GM19455 (cell line): Measurements from ENCODE around the gene SPG7.
"Not testable (repeated sequence)": the region's sequence is repeated elsewhere in the genome, so short reads cannot be mapped to it uniquely, and the experiment has no call there.

Source experiments
- ATAC-seq: cut with Tn5 transposase; IDR thresholded peaks from one replicate; pipeline ENCODE4 v1.9.1; 2021; ENCODE audit not compliant: unreplicated experiment

SPG7 gene

GRCh38 chr16:89575247-89576152 is 67.3 kb downstream of the SPG7 start, which contains the start of gene CPNE7:
CPNE7 (plus strand) TSS chr16:89575758; CDS start chr16:89575898, 140 bp downstream.
- ATAC-seq, result no peak

GRCh38 chr16:89576153-89577054 is 68.2 kb downstream of the SPG7 start:
- no peak for ATAC-seq

DNA sequence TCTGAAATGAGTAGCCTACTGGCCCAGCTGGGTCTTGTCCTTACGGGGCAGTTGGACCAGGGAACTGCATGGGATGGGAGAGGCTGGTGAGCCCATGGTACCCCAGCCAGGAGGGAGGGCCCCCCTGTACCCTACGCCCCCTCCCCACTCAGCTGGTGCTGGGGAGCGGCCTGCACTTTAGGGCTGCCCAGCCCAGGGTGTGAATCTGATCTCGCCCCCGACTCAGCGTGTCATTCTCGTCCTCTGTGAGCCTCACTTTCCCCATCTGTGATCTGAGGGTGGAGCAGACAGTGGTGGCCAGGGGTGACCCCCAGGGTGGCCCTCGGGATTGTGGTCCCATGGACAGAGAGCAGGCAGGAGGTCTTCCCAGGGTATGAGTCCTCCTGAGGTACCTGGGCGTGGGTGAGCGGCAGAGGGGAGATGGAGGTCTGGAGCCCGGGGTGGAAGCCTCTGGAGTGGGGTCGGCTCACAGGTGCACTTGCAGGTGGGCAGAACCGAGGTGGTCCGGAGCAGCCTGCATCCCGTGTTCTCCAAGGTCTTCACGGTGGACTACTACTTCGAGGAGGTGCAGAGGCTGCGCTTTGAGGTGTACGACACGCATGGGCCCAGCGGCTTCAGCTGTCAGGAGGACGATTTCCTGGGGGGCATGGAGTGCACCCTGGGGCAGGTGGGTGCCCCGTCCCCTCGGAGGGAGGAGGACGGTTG is 69.0 kb downstream of the SPG7 start:
- ATAC-seq, result no peak

GRCh38 chr16:89579351-89579750 is 71.1 kb downstream of the SPG7 start:
- ATAC-seq, result no peak

DNA sequence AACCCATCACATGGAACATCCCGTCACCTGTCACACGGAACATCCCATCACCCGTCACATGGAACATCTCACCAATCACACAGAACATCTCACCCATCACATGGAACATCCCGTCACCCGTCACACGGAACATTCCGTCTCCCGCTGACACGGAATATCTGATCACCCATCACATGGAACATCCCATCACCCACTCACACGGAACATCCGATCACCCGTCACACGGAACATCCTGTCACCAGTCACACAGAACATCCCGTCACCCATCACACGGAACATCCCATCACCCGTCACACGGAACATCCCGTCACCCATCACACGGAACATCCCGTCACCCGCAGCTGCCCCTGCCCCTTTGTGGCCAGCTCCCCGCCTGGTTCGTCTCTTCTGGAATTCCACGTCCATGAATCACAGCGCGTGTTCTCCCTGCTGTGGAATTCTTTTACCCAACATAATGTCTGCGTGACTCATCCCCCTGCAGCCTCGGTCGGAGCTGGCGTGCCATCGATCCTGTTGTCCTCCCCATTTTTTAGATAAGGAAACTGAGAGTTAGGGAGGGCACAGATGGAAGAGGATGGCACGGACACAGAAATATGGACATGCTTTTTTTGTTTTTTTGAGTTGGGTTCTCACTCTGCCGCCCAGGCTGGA is 73.0 kb downstream of the SPG7 start:
- ATAC-seq, result no peak

DNA sequence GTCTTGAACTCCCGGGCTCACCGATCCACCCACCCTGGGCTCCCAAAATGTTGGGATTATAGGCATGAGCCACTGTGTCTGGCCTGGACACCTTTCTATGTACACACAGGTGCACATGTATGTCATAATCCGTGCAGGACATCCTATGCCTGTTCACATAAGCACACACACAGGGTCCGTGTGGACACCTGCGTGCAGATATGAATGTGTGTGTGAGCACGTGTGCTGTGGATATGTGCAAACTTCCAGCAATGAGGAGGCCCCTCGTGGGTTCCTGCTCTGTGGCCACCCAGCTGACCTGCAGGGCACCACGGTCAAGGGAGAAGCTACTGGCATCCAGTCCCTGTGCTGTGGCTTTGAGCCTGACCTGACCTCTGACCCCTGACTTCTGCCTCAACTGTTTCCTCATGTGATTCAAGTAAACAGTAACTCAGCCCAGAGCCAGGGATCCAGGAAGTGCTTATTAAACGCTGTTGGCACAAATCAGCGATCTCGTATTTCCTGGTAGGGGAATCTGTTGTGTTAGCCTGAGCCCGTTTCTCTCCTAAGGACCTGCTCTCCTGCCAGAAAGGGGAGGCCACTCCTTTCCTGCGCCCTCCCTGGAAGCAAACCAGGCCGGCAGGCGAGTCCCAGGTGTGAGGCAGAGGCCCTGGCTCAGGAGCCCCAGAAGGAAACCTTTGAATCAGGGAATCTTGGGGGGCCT is 73.8 kb downstream of the SPG7 start:
- ATAC-seq, result no peak

DNA sequence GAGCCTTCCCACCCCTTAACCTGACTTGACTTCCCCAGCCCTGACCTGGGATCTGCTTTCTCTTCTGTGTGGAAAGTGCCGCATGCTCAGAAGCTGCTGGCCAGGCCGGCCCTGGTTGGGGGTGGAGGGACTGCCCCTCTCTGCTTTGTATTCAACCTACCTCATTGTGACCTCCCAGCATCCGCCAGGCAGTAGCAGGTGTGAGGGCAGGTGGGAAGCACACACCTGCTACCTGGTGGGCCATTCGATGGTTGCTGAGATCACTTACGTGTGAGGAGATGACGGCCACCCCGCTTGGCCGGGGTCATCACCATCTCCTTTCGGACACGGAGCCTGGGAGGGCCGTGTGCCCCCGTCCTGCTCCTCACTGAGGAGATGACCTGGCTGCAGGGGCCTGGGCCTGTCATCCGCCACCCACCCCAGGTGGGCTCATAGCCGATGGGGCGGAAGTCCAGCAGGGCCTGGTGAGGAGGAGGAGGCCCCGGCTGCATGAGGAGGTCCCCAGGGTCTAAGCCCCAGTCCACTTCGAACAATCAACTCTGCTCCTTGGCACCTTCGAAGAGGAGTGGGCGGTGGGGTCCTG is 74.5 kb downstream of the SPG7 start:
- no peak for ATAC-seq

- ATAC-seq, result no peak
Measured at GRCh38 chr16:89583197-89583894, 75.1 kb downstream of the SPG7 start.

GRCh38 chr16:89583895-89584644 is 75.9 kb downstream of the SPG7 start:
- no peak for ATAC-seq

GRCh38 chr16:89584768-89585549 is 76.8 kb downstream of the SPG7 start:
- ATAC-seq, result no peak

DNA sequence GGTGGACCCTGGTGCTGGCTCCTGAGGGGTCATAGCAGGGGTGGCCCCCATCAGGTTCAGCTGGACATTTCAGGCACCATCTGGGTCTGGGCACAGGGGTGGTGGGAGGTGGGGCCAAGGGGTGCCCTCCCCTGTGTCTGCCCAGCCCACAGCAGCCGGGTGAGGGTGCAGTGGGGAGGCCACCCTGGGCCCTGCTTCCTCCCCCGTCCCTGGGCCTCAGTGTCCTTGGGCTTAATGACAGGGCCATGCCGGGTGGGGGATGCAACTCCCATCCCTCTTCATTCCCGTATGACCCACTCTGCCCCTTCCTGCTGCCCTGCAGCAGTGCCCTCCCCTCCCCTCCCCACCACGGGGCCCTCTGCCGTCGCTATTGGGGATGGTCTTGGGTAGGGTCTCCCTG is 78.0 kb downstream of the SPG7 start:
- ATAC-seq, result no peak

DNA sequence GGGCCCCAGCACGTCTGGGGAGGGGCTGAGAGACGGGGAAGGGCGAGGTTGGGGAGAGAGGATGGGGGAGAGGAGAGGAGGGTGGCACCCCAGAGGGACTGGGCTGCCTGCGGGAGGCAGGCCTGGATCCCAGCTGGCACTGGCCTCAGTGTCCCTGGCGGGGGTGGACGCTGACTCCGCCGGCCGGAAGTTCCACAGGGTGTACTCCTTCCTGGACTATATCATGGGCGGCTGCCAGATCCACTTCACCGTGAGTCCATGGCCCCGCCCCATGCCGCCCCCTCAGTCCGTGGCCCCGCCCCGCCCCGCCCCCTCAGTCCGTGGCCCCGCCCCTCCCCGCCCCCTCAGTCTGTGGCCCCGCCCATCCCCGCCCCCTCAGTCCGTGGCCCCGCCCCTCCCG is 78.7 kb downstream of the SPG7 start:
- no peak for ATAC-seq

DNA sequence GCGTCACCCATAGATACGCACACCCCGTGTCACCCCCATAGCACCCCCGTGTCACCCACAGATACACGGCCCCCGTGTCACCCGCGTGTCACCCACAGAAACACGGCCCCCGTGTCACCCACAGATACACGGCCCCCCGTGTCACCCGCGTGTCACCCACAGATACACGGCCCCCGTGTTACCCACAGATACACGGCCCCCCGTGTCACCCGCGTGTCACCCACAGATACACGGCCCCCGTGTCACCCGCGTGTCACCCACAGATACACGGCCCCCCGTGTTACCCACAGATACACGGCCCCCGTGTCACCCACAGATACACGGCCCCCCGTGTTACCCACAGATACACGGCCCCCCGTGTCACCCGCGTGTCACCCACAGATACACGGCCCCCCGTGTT is 79.5 kb downstream of the SPG7 start:
- not testable (repeated sequence) for ATAC-seq

DNA sequence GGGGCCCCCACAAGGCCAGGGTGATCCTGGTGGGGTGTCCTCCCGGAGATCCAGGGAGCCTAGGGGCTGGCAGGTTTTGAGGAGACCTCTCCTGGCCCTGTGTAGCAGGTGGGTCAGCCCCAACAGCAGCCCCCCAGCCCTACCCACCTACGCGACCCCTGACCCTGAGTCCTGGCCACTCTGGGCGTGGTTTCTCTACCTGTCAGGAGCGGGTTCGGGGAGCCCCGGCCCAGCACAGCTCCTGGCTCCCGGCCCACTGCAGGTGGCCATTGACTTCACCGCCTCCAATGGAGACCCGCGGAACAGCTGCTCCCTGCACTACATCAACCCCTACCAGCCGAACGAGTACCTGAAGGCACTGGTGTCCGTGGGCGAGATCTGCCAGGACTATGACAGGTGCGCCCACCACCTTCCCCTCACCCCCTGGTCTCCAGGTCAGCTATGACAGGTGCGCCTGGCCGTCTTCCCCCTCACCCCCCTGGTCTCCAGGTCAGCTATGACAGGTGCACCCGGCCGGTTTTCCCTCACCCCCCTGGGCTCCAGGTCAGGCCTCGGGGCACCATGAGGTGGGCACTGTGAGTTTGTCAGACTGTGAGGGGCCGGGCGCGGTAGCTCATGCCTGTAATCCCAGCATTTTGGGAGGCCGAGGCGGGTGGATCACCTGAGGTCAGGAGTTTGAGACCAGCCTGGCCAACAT is 80.4 kb downstream of the SPG7 start:
- no peak for ATAC-seq

DNA sequence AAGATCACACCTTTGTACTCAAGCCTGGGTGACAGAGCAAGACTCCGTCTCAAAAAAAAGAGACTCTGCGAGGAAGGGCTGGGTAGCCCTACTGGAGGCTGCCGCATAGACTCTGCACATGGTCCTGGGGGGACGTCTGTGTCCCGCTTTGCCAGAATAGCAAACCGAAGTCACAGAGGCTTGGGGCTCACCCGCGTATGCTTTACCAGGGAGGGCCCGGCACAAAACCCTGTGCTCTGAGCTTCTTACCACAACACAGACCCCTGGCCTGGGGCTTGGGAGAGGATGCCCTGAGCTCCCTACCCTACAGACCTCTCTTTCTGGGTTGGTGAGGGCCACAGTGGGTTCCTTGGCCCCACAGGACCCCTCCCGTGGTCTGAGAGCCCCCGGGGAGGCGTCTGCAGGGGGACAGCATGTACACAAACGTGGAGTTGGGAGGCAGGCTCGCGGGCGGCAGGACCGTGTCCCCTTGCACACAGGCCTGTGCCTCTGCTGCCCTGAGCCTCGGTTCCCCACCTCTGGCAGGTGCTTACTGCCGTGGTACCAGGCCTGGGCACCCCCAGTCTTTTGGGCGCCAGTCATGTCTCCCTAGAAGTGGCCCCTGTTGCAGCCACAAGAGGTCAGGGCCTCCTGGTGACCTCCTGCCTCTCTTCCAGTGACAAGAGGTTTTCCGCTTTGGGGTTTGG is 81.2 kb downstream of the SPG7 start:
- no peak for ATAC-seq

- no peak for ATAC-seq
Measured at GRCh38 chr16:89593841-89594240, 85.6 kb downstream of the SPG7 start.
